KOPT-K1 (cell line): ENCODE data around the gene GADL1.

Experiments
- H3K27ac ChIP-seq: fragments of 200-600 bp; sonication (generic); 2 replicates; pipeline ENCODE4 v1.5.1; 2016; ENCODE audit warnings: antibody characterized with exemption, mild to moderate bottlenecking, low read depth, low read length; ENCODE audit not compliant: poor library complexity, severe bottlenecking
- H3K36me3 ChIP-seq: fragments of 200-600 bp; sonication (generic); 2 replicates; pipeline ENCODE4 v1.5.1; 2017; ENCODE audit warnings: antibody characterized with exemption, mild to moderate bottlenecking, low read length, moderate library complexity; ENCODE audit not compliant: insufficient read depth
- H3K9me3 ChIP-seq: fragments of 200-600 bp; sonication (generic); 2 replicates; pipeline ENCODE4 v1.5.1; 2017; ENCODE audit warnings: antibody characterized with exemption, low read length, mild to moderate bottlenecking; ENCODE audit not compliant: insufficient read depth, poor library complexity, severe bottlenecking

Gene GADL1

GRCh38 chr3:30719536-30719935 lies 174.9 kb downstream of the GADL1 start:
- Histone ChIP-seq H3K9me3 (no peaks in the 10 kb centered on the region), H3K27ac (no peak overlapping the region)

GRCh38 chr3:30713885-30714503 lies 180.5 kb downstream of the GADL1 start:
- H3K36me3 ChIP-seq: no peaks in the 10 kb centered on the region
- no peak overlapping the region for H3K27ac ChIP-seq
- H3K9me3 ChIP-seq: peaks cover 3% of the 10 kb centered on the region

More at GRCh38 chr3:30719536-30719935, 174.9 kb downstream of the GADL1 start:
- no peaks in the 10 kb centered on the region for H3K36me3 ChIP-seq

GRCh38 chr3:30712991-30713390 lies 181.5 kb downstream of the GADL1 start:
- Histone ChIP-seq H3K27ac (no peak overlapping the region), H3K9me3 (peaks cover 3% of the 10 kb centered on the region), H3K36me3 (no peaks in the 10 kb centered on the region)

GRCh38 chr3:30711867-30712266 lies 182.6 kb downstream of the GADL1 start:
- H3K36me3 ChIP-seq: no peaks in the 10 kb centered on the region
- no peak overlapping the region for H3K27ac ChIP-seq
- H3K9me3 ChIP-seq: peaks cover 3% of the 10 kb centered on the region

- H3K27ac ChIP-seq: no peak overlapping the region
- no peaks in the 10 kb centered on the region for H3K36me3 ChIP-seq
- peaks cover 3% of the 10 kb centered on the region for H3K9me3 ChIP-seq
Measured at GRCh38 chr3:30711151-30711550, 183.3 kb downstream of the GADL1 start.

GRCh38 chr3:30710017-30710416 lies 184.4 kb downstream of the GADL1 start:
- Histone ChIP-seq H3K27ac (no peak overlapping the region), H3K9me3 (peaks cover 3% of the 10 kb centered on the region), H3K36me3 (no peaks in the 10 kb centered on the region)

- H3K27ac ChIP-seq: no peak overlapping the region
- peaks cover 5% of the 10 kb centered on the region for H3K9me3 ChIP-seq
- H3K36me3 ChIP-seq: no peaks in the 10 kb centered on the region
Measured at GRCh38 chr3:30708472-30708871, 186.0 kb downstream of the GADL1 start.

- no peaks in the 10 kb centered on the region for H3K36me3 ChIP-seq
- peaks cover 11% of the 10 kb centered on the region for H3K9me3 ChIP-seq
- no peak overlapping the region for H3K27ac ChIP-seq
Measured at GRCh38 chr3:30707825-30708224, 186.6 kb downstream of the GADL1 start.

- H3K36me3 ChIP-seq: no peaks in the 10 kb centered on the region
- H3K27ac ChIP-seq: no peak overlapping the region
- H3K9me3 ChIP-seq: peaks cover 14% of the 10 kb centered on the region
Measured at GRCh38 chr3:30704931-30705890, 189.2 kb downstream of the GADL1 start.

GRCh38 chr3:30702828-30703397 lies 191.5 kb downstream of the GADL1 start:
- Histone ChIP-seq H3K27ac (no peak overlapping the region), H3K36me3 (no peaks in the 10 kb centered on the region), H3K9me3 (peaks cover 14% of the 10 kb centered on the region)

- no peak overlapping the region for H3K27ac ChIP-seq
- H3K36me3 ChIP-seq: no peaks in the 10 kb centered on the region
- peaks cover 14% of the 10 kb centered on the region for H3K9me3 ChIP-seq
Measured at GRCh38 chr3:30702038-30702827, 192.2 kb downstream of the GADL1 start.

GRCh38 chr3:30700702-30701321 lies 193.6 kb downstream of the GADL1 start:
- peaks cover 14% of the 10 kb centered on the region for H3K9me3 ChIP-seq
- no peak overlapping the region for H3K27ac ChIP-seq
- no peaks in the 10 kb centered on the region for H3K36me3 ChIP-seq

GRCh38 chr3:30699927-30700326 lies 194.5 kb downstream of the GADL1 start:
- H3K36me3 ChIP-seq: no peaks in the 10 kb centered on the region
- H3K9me3 ChIP-seq: peaks cover 14% of the 10 kb centered on the region
- no peak overlapping the region for H3K27ac ChIP-seq

- Histone ChIP-seq H3K36me3 (peaks cover 9% of the 10 kb centered on the region), H3K27ac (no peak overlapping the region)
Measured at GRCh38 chr3:30698549-30698948, 195.9 kb downstream of the GADL1 start.

More at GRCh38 chr3:30698549-30698948, 195.9 kb downstream of the GADL1 start:
- peaks cover 10% of the 10 kb centered on the region for H3K9me3 ChIP-seq
